ENCODE measurements around the gene ZFYVE28. TPM values are rescaled to one million over a fixed set of nuclear protein-coding genes. Genes with fewer than 3 reads are reported as not detected.
A peak's percentile ranks its signal among the peaks of the same experiment; 100 is the strongest.
"Not testable (repeated sequence)": the region's sequence is repeated elsewhere in the genome, so short reads cannot be mapped to it uniquely, and the experiment has no call there.

Gene ZFYVE28
- total RNA-seq, 3 donors from 2014 or later, result 12.3 to 14.1 (median 13.9) TPM

DNA sequence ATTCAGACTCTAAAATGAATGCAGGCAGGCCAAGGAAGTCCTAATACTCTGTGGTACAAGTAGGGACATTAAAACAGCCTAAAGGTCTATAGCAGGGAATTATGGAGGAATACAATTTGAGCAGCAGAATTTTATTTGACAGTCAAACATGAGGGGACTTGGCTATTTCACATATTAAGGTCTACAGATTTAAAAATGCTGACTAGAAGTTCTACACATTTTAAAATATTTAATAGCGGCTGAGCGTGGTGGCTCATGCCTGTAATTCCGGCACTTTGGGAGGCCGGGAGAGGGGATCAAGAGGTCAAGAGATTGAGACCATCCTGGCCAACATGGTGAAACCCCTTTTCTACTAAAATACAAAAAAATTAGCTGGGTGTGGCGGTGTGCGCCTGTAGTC lies 187.4 kb downstream of the ZFYVE28 start:
- Histone ChIP-seq H3K4me1 (no peaks in the 10 kb centered on the region), H3K27ac (no peak overlapping the region), H3K9me3 (no peaks in the 10 kb centered on the region), H3K36me3 (peaks cover 15% of the 10 kb centered on the region), H3K4me3 (no peak overlapping the region), H3K27me3 (no peaks in the 10 kb centered on the region)
- no peak for DNase-seq (ENCODE audit: low spot score in 2 of 2)
- TF ChIP-seq, protein P1, sequence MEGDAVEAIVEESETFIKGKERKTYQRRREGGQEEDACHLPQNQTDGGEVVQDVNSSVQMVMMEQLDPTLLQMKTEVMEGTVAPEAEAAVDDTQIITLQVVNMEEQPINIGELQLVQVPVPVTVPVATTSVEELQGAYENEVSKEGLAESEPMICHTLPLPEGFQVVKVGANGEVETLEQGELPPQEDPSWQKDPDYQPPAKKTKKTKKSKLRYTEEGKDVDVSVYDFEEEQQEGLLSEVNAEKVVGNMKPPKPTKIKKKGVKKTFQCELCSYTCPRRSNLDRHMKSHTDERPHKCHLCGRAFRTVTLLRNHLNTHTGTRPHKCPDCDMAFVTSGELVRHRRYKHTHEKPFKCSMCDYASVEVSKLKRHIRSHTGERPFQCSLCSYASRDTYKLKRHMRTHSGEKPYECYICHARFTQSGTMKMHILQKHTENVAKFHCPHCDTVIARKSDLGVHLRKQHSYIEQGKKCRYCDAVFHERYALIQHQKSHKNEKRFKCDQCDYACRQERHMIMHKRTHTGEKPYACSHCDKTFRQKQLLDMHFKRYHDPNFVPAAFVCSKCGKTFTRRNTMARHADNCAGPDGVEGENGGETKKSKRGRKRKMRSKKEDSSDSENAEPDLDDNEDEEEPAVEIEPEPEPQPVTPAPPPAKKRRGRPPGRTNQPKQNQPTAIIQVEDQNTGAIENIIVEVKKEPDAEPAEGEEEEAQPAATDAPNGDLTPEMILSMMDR (IDR thresholded peaks at IDR 0.05), result no peak
- TF ChIP-seq POLR2AphosphoS5 (IDR thresholded peaks at IDR 0.05) (no peak), POLR2A (IDR thresholded peaks at IDR 0.05) (no peak)
- intact Hi-C loops (cut with DNase I; ENCODE audit: low total_unique reads), result no loop called here

DNA sequence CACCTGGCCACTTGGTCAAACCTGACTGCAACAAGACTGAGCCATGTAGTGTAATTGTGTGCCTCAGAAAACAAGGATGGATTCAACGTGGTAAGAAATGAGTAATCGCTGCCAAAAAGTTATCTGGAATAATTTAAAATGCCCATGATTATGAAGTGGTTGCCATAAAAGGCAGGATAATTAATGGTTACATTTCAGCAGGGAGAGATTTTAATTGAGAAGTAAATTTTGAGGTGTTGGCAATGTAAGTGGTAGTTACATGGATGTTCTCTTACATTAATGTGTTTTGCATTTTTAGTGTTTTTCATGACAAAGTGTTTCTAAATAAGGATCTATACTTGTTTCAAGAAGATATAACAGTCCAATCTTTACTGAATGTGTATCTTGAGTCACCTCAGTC lies 192.2 kb downstream of the ZFYVE28 start:
- Histone ChIP-seq H3K27ac (no peak overlapping the region), H3K4me1 (no peaks in the 10 kb centered on the region), H3K36me3 (peaks cover 8% of the 10 kb centered on the region), H3K9me3 (no peaks in the 10 kb centered on the region), H3K4me3 (no peak overlapping the region), H3K27me3 (no peaks in the 10 kb centered on the region)
- no peak for TF ChIP-seq POLR2AphosphoS5 (IDR thresholded peaks at IDR 0.05)
- TF ChIP-seq, protein P1 (IDR thresholded peaks at IDR 0.05), result no peak
- TF ChIP-seq POLR2A (IDR thresholded peaks at IDR 0.05), result no peak
- DNase-seq (ENCODE audit: low spot score in 2 of 2), result no peak
- intact Hi-C loops (cut with DNase I; ENCODE audit: low total_unique reads), result no loop called here

DNA sequence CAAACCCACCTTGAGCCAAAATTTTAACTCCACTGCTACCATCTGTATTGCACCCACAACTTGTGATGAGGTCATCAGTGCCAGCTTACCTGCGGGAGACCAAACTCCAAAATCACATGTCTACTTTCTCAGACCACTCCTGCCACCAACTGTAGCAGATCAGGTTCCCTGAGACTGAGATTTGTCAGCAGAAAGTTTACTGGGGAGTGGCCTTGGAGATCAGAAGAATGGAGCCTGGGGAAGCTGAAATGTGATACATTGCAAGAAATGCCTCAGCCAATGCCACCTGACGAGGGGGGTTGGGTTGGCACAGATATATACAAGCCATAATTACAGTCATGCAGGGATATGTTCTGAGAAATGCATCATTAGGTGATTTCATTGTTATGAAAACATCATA lies 195.6 kb downstream of the ZFYVE28 start:
- no peak overlapping the region for H3K27ac ChIP-seq
- intact Hi-C loops (cut with DNase I; ENCODE audit: low total_unique reads), result no loop called here
- H3K36me3 ChIP-seq, result peaks cover 4% of the 10 kb centered on the region
- no peaks in the 10 kb centered on the region for H3K27me3 ChIP-seq
- H3K4me3 ChIP-seq, result no peak overlapping the region
- no peak for DNase-seq (ENCODE audit: low spot score in 2 of 2)
- no peak for TF ChIP-seq POLR2A (IDR thresholded peaks at IDR 0.05)
- TF ChIP-seq, protein P1 (IDR thresholded peaks at IDR 0.05), result no peak
- H3K4me1 ChIP-seq, result no peaks in the 10 kb centered on the region
- no peaks in the 10 kb centered on the region for H3K9me3 ChIP-seq

DNA sequence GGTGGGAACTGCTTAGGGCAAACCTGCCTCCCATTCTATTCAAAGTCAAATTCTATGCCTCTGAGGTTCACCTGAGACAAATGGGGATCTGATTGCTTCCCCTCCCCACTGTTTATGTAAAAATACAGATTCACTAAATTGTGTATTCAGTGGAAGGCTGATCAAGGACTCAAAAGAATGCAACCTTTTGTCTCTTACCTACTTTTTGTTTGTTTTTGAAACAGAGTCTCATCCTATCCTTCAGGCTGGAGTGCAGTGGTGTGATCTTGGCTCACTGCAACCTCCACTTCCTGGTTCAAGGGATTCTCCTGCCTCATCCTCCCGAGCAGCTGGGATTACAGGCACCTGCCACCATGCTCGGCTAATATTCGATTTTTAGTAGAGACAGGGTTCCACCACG lies 197.1 kb downstream of the ZFYVE28 start:
- H3K27ac ChIP-seq; H3K4me3 ChIP-seq; H3K27me3 ChIP-seq; intact Hi-C loops (cut with DNase I; ENCODE audit: low total_unique reads); DNase-seq (ENCODE audit: low spot score in 2 of 2); H3K36me3 ChIP-seq; H3K4me1 ChIP-seq; H3K9me3 ChIP-seq: not testable (repeated sequence)

DNA sequence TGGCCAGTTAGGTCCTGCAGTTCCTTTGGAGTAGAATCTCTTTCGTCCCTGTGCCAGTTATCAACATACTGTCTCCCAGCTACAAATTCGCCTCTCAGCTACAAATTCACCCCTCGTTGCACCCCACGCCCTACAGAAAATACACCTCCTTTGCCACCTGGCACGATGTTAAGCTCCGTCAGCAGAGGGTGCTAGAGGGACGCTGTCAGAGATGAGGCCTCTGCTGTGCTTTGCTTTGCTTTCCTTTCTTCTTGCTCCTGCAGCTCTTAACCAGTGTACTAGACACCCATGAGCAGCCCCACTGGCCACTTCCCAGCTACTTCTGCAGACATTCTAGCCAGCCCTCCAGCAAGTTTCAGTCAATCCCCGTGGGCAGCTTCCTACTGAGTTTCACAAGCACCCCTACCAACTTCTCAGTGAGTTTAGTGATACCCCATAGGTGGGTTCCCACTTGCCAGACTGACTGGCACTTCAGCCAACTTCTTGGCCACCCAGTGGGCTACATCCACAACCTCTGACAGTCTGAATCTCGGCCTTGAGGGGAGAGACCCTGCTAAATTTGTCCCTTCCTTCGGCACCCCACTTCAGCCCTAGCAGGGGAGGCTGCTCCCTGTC lies 198.3 kb downstream of the ZFYVE28 start:
- intact Hi-C loops (cut with DNase I; ENCODE audit: low total_unique reads), result no loop called here

More for the DNA sequence above, 198.3 kb downstream of the ZFYVE28 start:
- TF ChIP-seq, protein P1 (IDR thresholded peaks at IDR 0.05), result peak in 2 of 3 donors; percentile 79 to 83
- no peak for TF ChIP-seq POLR2A (IDR thresholded peaks at IDR 0.05)
- TF ChIP-seq POLR2AphosphoS5 (IDR thresholded peaks at IDR 0.05), result no peak
- H3K4me1 ChIP-seq, result no peaks in the 10 kb centered on the region
- no peaks in the 10 kb centered on the region for H3K9me3 ChIP-seq
- H3K27me3 ChIP-seq, result no peaks in the 10 kb centered on the region
- H3K36me3 ChIP-seq, result no peaks in the 10 kb centered on the region
- no peak overlapping the region for H3K27ac ChIP-seq
- no peak overlapping the region for H3K4me3 ChIP-seq
- peak; percentile 34 to 62 for DNase-seq (ENCODE audit: low spot score in 2 of 2)

Other genes with a start within 250 kb of the ZFYVE28 start
- 10 to 100 TPM; 14.1 to 19.6 (median 17.4) TPM for gene HAUS3, start 176.5 kb downstream of the ZFYVE28 start, total RNA-seq
- gene POLN, start 176.5 kb downstream of the ZFYVE28 start, total RNA-seq, result 1 to 10 TPM; 3.3 to 4.7 (median 4.3) TPM
- gene MXD4, start 156.5 kb downstream of the ZFYVE28 start, total RNA-seq, result 10 to 100 TPM; 34.7 to 55.8 (median 37.9) TPM
- 1 to 10 TPM in 1 of 3 donors, under 1 TPM in 1, not detected in 1; 0.15 to 2.0 TPM for gene CFAP99, start 310 bp upstream of the ZFYVE28 start, total RNA-seq
- gene RNF4, start 50.5 kb upstream of the ZFYVE28 start, total RNA-seq, result 10 to 100 TPM; 35.7 to 52.7 (median 40.8) TPM
- gene FAM193A, start 118.0 kb upstream of the ZFYVE28 start, total RNA-seq, result 10 to 100 TPM; 24.5 to 26.5 (median 24.7) TPM